Uterus (tissue), 4 donors: ENCODE measurements around the gene SNX12. TPM values are rescaled to one million over a fixed set of nuclear protein-coding genes. Genes with fewer than 3 reads are reported as not detected.

Experiments used
- DNase-seq, 2 donors: peaks; one replicate each; pipeline ENCODE4 v3.0.0-alpha.2; 2019 to 2020
- H3K27ac ChIP-seq, 2 donors: fragments of 200-600 bp; sonication (generic); 1 replicate in 1 of 2; 2 replicates in 1 of 2; pipeline ENCODE4 v1.5.1; 2016 to 2018
- H3K27me3 ChIP-seq, 2 donors: fragments of 200-600 bp; sonication (generic); one replicate each; pipeline ENCODE4 v1.5.1; 2018 to 2019; ENCODE audit warnings: control low read depth in 1 of 2
- H3K36me3 ChIP-seq, 2 donors: fragments of 200-600 bp; sonication (generic); one replicate each; pipeline ENCODE4 v1.5.1; 2019; ENCODE audit warnings: control low read depth in 1 of 2
- H3K4me1 ChIP-seq, 2 donors: fragments of 200-600 bp; sonication (generic); one replicate each; pipeline ENCODE4 v1.5.1; 2018 to 2019; ENCODE audit warnings: control low read depth in 1 of 2
- H3K4me3 ChIP-seq, 2 donors: fragments of 200-600 bp; sonication (generic); 1 replicate in 1 of 2; 2 replicates in 1 of 2; pipeline ENCODE4 v1.5.1; 2018 to 2019; ENCODE audit warnings: mild to moderate bottlenecking in 1 of 2
- H3K9me3 ChIP-seq, 2 donors: fragments of 200-600 bp; sonication (generic); one replicate each; pipeline ENCODE4 v1.5.1; 2019; ENCODE audit warnings: control low read depth in 1 of 2
- CTCF ChIP-seq, 4 experiments: fragments of 200-600 bp in 2 of 4; fragments of 450-650 bp in 2 of 4; sonication (generic) in 2 of 4; IDR thresholded peaks; one replicate each; pipeline ENCODE4 v1.5.1; 2016 to 2019; ENCODE audit warnings: antibody characterized with exemption in 4 of 4, mild to moderate bottlenecking in 2 of 4, moderate library complexity in 1 of 4
- POLR2A ChIP-seq, 2 donors: fragments of 450-650 bp; IDR thresholded peaks; one replicate each; pipeline ENCODE4 v1.6.1; 2016; ENCODE audit warnings: antibody characterized with exemption in 2 of 2, mild to moderate bottlenecking in 1 of 2, moderate library complexity in 1 of 2
- intact Hi-C: fragments of 100-400 bp; cut with DNase I; formaldehyde crosslinking; loops from one replicate; pipeline ENCODE4 v1.15.1; 2023; ENCODE audit warnings: low total_unique reads
- total RNA-seq, 4 donors: library from RNA; depleted of rRNA in 3 of 4; stranded (reverse); fragments of >200 nt in 3 of 4; gene quantifications; one replicate each; pipeline versions ENCODE4 v1.1.0 to v1.2.4, GENCODE V29; 2014 to 2023
- donor health status: DM: yes; HTN: yes; CAD: no.

The SNX12 gene
- total RNA-seq, 4 donors from 2014 or later = 32.9 to 92.7 (median 68.0) TPM

DNA sequence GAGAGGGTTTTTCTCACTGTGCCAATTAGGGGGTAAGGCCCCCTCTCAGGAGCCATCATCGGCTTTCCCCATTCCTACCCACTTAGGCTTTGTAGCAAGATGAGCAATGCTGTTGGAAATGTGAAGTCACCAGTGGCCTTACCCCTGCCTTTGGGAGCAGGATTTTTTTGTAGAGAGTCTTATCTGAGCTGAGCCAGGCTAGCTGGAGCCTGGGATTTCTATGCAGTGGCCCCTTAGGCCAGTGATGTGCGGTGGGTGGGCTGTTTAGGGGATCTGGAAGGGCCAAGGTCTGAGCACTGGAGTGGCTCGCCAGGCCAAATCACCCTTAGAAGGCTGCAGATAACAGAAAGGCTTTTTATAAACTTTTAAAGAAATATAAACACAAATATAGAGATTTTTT lies 34.2 kb upstream of the SNX12 start:
- Histone ChIP-seq H3K36me3 (no peaks in the 10 kb centered on the region), H3K9me3 (no peaks in the 10 kb centered on the region), H3K27me3 (no peaks in the 10 kb centered on the region), H3K4me3 (no peak overlapping the region), H3K4me1 (no peaks in the 10 kb centered on the region), H3K27ac (no peak overlapping the region)
- TF ChIP-seq CTCF (IDR thresholded peaks at IDR 0.05) (no peak), POLR2A (IDR thresholded peaks at IDR 0.05) (no peak)
- DNase-seq = no peak
- intact Hi-C loops = no loop called here

DNA sequence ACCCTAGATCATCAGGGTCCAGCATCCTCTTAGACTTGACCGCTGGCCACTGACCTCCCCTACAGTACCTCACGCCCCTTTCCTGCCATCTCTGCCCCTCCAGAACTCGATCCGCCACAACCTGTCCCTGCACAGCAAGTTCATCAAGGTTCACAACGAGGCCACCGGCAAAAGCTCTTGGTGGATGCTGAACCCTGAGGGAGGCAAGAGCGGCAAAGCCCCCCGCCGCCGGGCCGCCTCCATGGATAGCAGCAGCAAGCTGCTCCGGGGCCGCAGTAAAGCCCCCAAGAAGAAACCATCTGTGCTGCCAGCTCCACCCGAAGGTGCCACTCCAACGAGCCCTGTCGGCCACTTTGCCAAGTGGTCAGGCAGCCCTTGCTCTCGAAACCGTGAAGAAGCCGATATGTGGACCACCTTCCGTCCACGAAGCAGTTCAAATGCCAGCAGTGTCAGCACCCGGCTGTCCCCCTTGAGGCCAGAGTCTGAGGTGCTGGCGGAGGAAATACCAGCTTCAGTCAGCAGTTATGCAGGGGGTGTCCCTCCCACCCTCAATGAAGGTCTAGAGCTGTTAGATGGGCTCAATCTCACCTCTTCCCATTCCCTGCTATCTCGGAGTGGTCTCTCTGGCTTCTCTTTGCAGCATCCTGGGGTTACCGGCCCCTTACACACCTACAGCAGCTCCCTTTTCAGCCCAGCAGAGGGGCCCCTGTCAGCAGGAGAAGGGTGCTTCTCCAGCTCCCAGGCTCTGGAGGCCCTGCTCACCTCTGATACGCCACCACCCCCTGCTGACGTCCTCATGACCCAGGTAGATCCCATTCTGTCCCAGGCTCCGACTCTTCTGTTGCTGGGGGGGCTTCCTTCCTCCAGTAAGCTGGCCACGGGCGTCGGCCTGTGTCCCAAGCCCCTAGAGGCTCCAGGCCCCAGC lies 32.7 kb upstream of the SNX12 start:
- H3K27me3 ChIP-seq = no peaks in the 10 kb centered on the region
- no peaks in the 10 kb centered on the region for H3K36me3 ChIP-seq
- no peak for TF ChIP-seq CTCF (IDR thresholded peaks at IDR 0.05)
- TF ChIP-seq POLR2A (IDR thresholded peaks at IDR 0.05) = no peak
- H3K4me1 ChIP-seq = no peaks in the 10 kb centered on the region
- no peaks in the 10 kb centered on the region for H3K9me3 ChIP-seq
- no peak overlapping the region for H3K4me3 ChIP-seq
- DNase-seq = no peak
- intact Hi-C loops = no loop called here
- no peak overlapping the region for H3K27ac ChIP-seq

DNA sequence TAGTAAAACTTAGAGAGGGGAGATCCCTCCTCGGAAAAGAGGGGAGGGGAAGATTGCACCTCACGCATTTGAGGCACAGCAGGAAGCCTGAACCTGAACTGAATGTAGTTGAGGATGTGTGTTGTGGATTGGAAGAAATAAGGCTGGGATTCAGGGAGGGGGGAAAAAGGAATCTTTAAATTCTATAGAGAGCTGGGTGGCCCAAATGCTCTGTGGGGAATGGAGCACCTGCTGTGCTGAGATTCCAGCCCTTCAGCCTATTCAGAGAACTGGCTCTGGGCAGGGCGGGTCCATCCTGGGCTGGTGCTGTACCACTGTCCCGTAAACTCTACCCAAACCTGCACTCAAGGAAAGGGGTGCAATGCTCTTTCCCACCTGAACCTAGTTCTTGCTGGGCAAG lies 31.6 kb upstream of the SNX12 start:
- Histone ChIP-seq H3K4me3 (no peak overlapping the region), H3K4me1 (no peaks in the 10 kb centered on the region), H3K9me3 (no peaks in the 10 kb centered on the region), H3K27me3 (no peaks in the 10 kb centered on the region), H3K27ac (no peak overlapping the region), H3K36me3 (no peaks in the 10 kb centered on the region)
- DNase-seq = no peak
- intact Hi-C loops = no loop called here
- TF ChIP-seq POLR2A (IDR thresholded peaks at IDR 0.05) (no peak), CTCF (IDR thresholded peaks at IDR 0.05) (no peak)

GRCh38 chrX:71098951-71099506 lies 30.9 kb upstream of the SNX12 start:
- H3K27me3 ChIP-seq = no peaks in the 10 kb centered on the region
- intact Hi-C loops = no loop called here
- no peak overlapping the region for H3K4me3 ChIP-seq
- H3K36me3 ChIP-seq = no peaks in the 10 kb centered on the region
- H3K9me3 ChIP-seq = no peaks in the 10 kb centered on the region
- no peaks in the 10 kb centered on the region for H3K4me1 ChIP-seq
- TF ChIP-seq CTCF (IDR thresholded peaks at IDR 0.05) = no peak
- no peak for TF ChIP-seq POLR2A (IDR thresholded peaks at IDR 0.05)
- no peak overlapping the region for H3K27ac ChIP-seq
- no peak for DNase-seq

DNA sequence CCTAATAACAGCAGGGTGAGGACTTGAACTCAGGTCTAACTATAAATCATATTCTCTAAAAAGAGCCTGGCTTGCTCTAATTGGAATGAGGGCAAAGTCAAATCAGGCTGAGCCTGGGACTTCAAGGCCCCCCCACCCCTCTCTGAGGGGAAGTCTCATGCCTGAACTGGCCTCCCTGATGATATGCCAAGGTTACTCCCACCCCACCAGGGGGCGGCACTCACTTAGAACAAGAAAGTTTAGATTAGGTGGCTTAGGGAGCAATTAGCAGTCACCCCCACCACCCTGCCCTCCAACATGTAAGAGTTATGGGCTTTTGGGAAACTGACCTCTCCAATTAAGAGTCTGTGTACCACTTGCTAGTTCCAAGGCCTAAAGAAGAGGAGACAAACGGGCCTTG lies 30.2 kb upstream of the SNX12 start:
- peak overlapping the region in 1 of 2 donors; percentile 24 for H3K27ac ChIP-seq
- H3K27me3 ChIP-seq = no peaks in the 10 kb centered on the region
- H3K4me3 ChIP-seq = no peak overlapping the region
- no peaks in the 10 kb centered on the region for H3K9me3 ChIP-seq
- no peaks in the 10 kb centered on the region for H3K4me1 ChIP-seq
- TF ChIP-seq POLR2A (IDR thresholded peaks at IDR 0.05) (no peak), CTCF (IDR thresholded peaks at IDR 0.05) (peak; percentile 33 to 52 (median 46))
- H3K36me3 ChIP-seq = no peaks in the 10 kb centered on the region
- DNase-seq = peak; percentile 48 to 69
- intact Hi-C loops = no loop called here
